PFSK-1 (cell line): Measurements from ENCODE around the gene LMTK3.

ENCODE experiments used
- POLR2AphosphoS5 ChIP-seq: IDR thresholded peaks from 2 replicates; pipeline ENCODE4 v1.6.1; 2012; ENCODE audit warnings: low read depth, mild to moderate bottlenecking, control low read depth, low read length, moderate library complexity
- REST ChIP-seq, 2 experiments: IDR thresholded peaks; 2 replicates each; pipeline versions ENCODE4 v1.6.1 to v1.8.0; 2011 to 2012; ENCODE audit warnings: low read depth in 2 of 2, low read length in 2 of 2, control low read depth in 1 of 2, inconsistent platforms in 1 of 2, mild to moderate bottlenecking in 1 of 2, moderate library complexity in 1 of 2; ENCODE audit not compliant: insufficient read depth in 1 of 2
- SIN3A ChIP-seq: IDR thresholded peaks from 2 replicates; pipeline ENCODE4 v1.6.1; 2012; ENCODE audit warnings: mild to moderate bottlenecking, low read length, moderate library complexity, borderline replicate concordance; ENCODE audit not compliant: insufficient read depth
- TAF1 ChIP-seq: IDR thresholded peaks from 2 replicates; pipeline ENCODE4 v1.6.1; 2012; ENCODE audit warnings: low read length, control low read depth, borderline replicate concordance; ENCODE audit not compliant: insufficient read depth

- no peak for TF ChIP-seq POLR2AphosphoS5
- no peak for TF ChIP-seq SIN3A
- no peak for TF ChIP-seq REST (IDR thresholded peaks at IDR 0.05; ENCODE audit: insufficient read depth in 1 of 2, low read depth in 2 of 2, low read length in 2 of 2)
- no peak for TF ChIP-seq TAF1
These were observed 990 bp downstream of the LMTK3 start for GRCh38 chr19:48510421-48511268.
